ENCODE measurements around the gene ATXN1. TPM values are rescaled to one million over a fixed set of nuclear protein-coding genes. Genes with fewer than 3 reads are reported as not detected.

The ATXN1 gene
- total RNA-seq, 1 donor from 2014 or later, result 33.7 TPM

DNA sequence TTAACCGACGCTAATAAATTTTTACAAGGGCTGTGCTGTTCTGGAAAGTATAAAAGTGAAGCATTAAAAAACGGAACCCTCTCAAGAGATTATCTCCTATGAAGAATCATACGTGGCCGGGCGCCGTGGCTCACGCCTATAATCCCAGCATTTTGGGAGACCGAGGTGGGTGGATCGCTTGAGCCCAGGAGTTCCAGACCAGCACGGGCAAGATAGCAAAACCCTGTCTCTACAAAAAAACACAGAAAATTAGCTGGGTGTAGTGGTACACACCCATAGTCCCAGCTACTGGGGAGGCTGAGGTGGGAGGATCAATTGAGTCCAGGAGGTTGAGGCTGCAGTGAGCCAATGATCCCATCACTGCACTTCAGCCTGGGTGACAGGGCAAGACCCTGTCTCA, 439.4 kb downstream of the ATXN1 start:
- DNase-seq (ENCODE audit: extremely low spot score, unreplicated experiment), result no peak
- H3K27ac Mint-ChIP-seq, result no peak overlapping the region

DNA sequence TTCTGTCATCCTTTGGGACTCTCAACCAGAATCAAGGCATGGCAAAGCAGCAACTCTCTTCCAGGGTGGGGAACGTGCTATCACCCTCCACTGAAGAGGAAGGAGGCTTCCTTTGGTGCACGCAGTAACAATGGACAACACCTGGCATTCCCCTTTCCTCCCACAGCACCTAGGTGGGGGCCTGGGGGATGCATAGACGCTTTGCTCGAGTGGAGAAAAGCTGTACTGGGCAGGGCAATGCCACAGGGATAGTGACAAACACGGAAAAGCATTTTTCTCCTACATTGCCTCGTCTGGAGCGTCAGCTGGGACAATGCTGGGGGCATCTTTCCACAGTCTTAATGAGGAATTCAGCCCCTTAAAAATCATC, 439.9 kb downstream of the ATXN1 start:
- Mint-ChIP-seq H3K9me3 (no peaks in the 10 kb centered on the region), H3K4me3 (no peak overlapping the region), H3K27ac (no peak overlapping the region), H3K27me3 (no peaks in the 10 kb centered on the region), H3K4me1 (ENCODE audit: unreplicated experiment) (peaks cover 28% of the 10 kb centered on the region), H3K36me3 (peaks cover 16% of the 10 kb centered on the region)
- TF ChIP-seq CTCF (conservative IDR thresholded peaks at IDR 0.05), result no peak
- no peak for DNase-seq (ENCODE audit: extremely low spot score, unreplicated experiment)

More for the DNA sequence above, 439.4 kb downstream of the ATXN1 start:
- Mint-ChIP-seq H3K36me3 (peaks cover 16% of the 10 kb centered on the region), H3K4me1 (ENCODE audit: unreplicated experiment) (peaks cover 28% of the 10 kb centered on the region), H3K4me3 (no peak overlapping the region), H3K9me3 (no peaks in the 10 kb centered on the region), H3K27me3 (no peaks in the 10 kb centered on the region)
- no peak for TF ChIP-seq CTCF (conservative IDR thresholded peaks at IDR 0.05)

DNA sequence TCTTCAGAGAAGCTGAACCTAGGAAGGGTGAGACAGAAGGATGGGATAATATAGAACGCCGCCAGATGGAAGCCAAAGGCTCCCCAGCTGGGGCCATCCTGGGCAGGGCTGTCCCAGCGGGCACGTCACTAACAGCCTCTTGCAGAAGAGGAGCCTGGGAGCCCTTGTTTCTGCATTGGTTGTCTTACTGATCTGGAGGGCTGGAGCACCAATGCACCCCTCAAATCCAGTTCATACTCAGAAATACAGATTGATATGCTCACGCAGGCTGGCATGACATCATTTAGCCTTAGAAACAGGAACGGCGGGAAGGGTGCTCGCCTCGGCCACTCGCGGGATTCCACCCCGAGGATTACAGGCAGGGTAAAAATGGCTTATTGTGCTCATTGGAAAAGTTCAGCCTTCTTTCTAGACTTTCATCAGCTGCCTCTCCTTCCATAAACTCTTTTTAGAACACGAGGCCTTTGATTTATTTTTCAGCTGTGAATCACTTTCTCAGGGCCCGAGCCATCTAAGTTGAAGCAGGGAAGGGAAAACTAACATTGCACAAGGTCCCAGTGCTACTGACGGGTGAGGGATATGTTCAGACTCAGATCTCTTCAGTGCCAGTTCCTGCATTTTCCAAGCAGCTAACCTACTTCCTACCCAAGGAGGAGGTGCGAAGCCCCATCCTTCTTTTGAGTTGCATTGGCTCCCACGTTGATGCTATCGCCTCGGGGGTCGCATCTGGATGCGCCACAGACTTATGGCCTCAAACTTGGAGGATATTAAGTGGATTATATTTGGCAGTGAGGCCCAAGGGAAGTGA, 440.5 kb downstream of the ATXN1 start:
- Mint-ChIP-seq H3K4me1 (ENCODE audit: unreplicated experiment) (peaks cover 28% of the 10 kb centered on the region), H3K27ac (no peak overlapping the region), H3K36me3 (peaks cover 12% of the 10 kb centered on the region), H3K4me3 (no peak overlapping the region), H3K27me3 (no peaks in the 10 kb centered on the region), H3K9me3 (no peaks in the 10 kb centered on the region)
- DNase-seq (ENCODE audit: extremely low spot score, unreplicated experiment), result no peak
- no peak for TF ChIP-seq CTCF (conservative IDR thresholded peaks at IDR 0.05)

GRCh38 chr6:16319813-16320532, 441.3 kb downstream of the ATXN1 start:
- Mint-ChIP-seq H3K27ac (no peak overlapping the region), H3K36me3 (peaks cover 7% of the 10 kb centered on the region), H3K9me3 (no peaks in the 10 kb centered on the region), H3K4me3 (no peak overlapping the region), H3K27me3 (no peaks in the 10 kb centered on the region), H3K4me1 (ENCODE audit: unreplicated experiment) (peaks cover 28% of the 10 kb centered on the region)
- no peak for DNase-seq (ENCODE audit: extremely low spot score, unreplicated experiment)
- no peak for TF ChIP-seq CTCF (conservative IDR thresholded peaks at IDR 0.05)

GRCh38 chr6:16318953-16319720, 442.1 kb downstream of the ATXN1 start:
- H3K4me3 Mint-ChIP-seq, result no peak overlapping the region

More at GRCh38 chr6:16318953-16319720, 442.1 kb downstream of the ATXN1 start:
- no peak for DNase-seq (ENCODE audit: extremely low spot score, unreplicated experiment)
- Mint-ChIP-seq H3K36me3 (peaks cover 5% of the 10 kb centered on the region), H3K9me3 (no peaks in the 10 kb centered on the region), H3K4me1 (ENCODE audit: unreplicated experiment) (peaks cover 24% of the 10 kb centered on the region), H3K27me3 (no peaks in the 10 kb centered on the region), H3K27ac (no peak overlapping the region)
- TF ChIP-seq CTCF (conservative IDR thresholded peaks at IDR 0.05), result no peak
